Measurements from ENCODE around the gene JAZF1.
"Not testable (repeated sequence)": the region's sequence is repeated elsewhere in the genome, so short reads cannot be mapped to it uniquely, and the experiment has no call there.

The JAZF1 gene

DNA sequence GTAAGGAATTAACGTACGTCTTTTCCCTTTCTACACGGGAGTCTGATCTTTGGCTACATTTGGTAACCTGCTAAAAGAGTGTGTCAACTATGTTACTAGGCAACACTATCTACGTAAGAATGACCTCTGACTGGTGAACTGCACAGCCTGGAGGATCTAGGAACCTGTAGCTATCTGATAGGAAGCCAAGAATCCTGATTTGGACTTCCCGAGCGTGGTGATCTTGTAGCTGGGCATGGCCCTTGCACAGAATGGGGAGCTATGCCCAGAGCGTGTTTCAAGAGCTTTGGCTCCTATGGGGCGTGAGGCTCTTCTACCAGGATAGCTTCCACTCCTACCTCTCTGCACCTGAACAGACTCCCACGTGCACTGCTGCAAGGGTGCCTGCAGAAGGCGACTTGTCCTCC, 283.2 kb downstream of the JAZF1 start:
- DNase-seq: no peak

DNA sequence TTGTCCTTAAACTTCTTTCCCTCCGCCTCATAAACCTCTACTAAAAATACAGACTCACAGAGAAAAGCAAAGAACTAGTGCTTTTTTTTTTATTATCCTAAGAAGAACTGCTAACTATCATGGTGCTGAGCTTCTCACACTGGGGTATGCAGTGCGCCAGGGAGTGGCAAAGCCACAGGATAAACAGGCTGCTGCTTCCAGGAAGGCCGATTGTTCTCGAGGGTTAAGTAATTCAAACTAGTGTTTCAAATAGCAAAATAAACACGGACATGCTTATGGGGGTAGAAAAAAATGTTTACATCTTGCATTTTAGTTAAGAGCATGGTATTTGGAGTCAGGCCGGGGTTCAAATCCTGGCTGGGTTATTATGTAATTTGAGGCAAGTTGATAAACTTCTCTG, 283.6 kb downstream of the JAZF1 start:
- DNase-seq: no peak

DNA sequence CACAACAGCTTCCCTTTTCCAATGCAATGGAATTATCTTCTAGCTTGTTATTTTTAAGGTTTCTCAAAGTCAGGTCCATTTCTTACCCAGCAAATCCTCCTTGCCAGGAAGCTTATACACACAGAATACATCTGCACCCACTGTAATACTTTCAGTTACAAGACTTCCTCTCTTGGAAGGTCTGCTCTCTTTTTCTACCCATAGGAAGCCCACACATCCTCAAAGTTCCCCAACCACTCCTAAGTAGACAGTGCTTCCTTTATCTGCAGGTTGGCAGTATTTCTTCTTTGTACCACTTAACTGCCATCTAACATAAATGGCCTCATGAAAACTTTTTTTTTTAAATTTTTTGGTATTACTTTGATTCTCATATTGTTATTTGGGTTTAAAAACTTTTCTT, 285.0 kb downstream of the JAZF1 start:
- no peak for DNase-seq

DNA sequence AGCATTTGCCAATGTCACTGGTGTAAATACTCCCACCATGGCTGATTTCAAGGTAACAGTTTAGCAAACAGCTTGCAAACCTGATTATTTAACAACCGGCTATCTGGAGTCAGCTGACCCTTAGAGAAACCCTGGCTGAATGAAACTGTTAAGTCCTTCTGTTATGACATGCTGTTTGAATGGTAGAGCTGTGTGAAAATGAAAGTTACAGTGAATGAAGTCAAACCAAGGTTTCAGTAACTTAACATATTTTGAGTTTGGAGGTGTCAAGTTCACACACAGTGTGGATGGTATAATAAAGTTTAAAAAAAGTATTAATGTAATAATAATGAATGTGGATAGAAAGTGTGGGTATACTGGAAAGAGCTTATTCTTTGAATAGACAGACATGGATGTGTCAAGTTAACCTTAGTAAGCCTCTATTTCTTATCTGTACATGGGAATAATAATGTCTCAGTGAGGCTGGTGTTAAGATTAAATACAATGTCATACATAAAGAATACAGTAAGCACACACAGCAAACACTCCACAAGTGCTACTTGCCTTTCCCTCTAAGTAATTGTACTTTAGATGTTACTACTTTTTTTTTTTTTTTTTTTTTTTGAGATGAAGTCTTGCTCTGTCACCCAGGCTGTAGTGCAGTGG, 290.3 kb downstream of the JAZF1 start:
- no peak for DNase-seq

DNA sequence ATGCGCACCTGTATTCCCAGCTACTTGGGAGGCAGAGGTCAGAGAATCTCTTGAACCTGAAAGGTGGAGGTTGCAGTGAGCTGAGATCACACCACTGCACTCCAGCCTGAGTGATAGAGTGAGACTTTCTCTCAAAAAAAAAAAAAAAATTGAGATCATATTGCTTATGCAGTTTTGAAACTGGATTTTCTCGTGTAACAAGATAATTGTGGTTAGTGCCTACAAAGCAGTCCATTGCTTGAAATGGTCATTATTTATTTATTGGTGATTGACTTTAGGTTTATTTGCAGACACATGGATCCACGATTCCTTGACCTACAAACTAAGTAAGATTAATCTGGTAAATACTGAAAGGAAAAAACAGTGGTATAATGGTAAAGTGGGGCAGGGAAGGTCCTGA, 290.8 kb downstream of the JAZF1 start:
- DNase-seq: no peak

DNA sequence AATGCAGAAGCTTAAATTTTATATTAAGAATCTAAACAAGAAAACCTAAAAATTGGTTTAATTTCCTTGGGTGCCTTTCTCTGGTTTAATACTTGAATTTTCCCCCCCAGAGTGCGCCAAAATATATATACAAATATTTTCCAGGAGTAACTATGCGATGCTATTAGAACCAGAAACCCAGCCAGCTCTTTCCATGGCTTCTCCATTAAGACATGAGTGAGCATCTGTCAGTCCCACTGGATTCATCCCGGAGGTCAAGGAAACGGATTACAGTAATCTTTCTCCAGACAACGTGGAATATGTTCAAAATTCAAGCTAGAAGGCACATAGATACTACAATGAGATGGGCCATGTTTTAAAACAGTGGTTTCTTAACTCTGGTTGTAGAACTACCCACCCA, 291.9 kb downstream of the JAZF1 start:
- no peak for DNase-seq

DNA sequence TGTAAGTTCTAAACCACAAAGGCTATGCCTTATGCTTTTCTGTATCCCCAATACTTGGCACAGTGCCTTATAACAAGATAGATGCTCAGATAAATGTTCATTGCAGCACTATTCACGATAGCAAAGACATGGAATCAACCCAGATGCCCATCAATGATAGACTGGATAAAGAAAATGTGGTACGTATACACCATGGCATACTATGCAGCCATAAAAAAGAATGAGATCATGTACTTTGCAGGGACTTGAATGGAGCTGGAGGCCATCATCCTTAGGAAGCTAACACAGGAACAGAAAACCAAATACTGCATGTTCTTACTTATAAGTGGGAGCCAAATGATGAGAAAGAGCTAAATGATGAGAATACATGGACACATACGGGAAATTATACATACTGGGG, 293.9 kb downstream of the JAZF1 start:
- DNase-seq: not testable (repeated sequence)

DNA sequence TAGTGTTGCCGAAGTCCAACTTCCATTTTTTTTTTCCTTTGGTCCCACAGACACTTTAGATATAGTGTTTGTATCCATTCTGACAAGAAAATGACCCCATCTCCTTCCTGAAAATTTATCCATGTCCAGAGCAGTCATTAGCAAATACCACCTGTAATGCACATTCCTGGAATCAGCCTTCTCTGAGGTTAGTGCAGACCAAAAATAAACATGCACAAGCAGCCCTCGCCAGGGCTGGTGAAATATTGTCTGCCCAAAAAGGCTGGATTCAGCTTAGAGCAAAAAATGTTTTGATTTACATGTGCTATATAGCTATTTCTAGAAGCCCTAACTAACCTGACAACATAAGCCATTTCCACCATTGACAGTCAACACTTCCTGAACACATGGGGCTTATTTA, 294.9 kb downstream of the JAZF1 start:
- no peak for DNase-seq

DNA sequence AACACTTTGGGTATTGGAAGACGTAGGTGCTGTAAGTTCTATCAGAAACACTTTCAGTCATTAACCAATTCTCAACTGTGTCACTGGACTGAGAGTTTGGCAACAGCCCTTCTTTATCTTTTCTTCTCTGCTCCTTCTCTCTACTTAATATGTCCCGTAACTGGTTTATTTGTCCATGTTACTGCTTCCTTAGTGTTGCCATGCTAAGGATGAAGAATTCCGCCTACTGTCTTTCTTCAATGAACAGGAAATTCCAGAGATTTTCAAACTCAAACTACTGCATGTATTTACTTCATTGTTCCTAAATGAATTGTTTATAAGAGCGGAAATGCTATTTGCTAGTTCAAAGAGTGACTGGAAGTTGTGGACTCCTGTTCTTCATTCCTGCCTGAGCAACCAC, 296.9 kb downstream of the JAZF1 start:
- no peak for DNase-seq

DNA sequence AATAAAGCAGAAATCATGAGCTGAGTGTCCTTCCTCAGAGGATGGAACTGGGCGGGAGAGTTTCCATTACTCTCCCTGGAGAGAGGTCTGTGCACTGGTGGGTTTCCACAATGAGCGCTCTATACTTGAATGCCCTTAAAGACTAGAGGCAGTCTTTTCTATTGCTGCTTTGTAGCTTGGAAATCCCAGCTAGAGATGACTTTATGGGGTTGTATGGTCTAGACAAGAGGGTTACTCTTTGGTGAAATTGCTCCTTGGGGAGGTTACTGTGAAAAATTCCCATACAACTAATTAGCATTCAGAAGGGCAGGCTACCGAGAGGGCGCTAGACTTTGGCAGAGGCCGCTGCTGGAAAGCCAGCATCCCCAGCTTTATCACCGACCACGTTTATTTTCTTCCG, 303.8 kb downstream of the JAZF1 start:
- no peak for DNase-seq

DNA sequence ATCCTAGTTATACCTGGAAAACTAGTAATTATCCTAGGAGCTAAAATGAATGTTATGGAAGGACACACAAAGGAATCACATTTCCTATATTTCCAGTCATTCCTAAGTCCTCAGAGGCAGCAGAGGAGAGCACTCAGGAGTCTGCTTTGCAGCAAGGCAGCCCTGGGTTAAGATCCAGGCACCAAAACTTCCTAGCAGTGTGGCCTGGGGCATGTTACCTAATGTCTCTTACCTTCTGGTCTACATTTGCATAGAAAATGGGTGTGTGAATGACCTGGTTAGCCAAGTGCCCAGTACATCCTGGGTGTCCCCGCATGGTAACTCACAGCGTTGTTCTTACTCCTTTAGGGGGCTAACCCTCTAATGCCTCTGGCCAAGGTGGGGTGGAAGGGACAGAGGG, 304.8 kb downstream of the JAZF1 start:
- DNase-seq: no peak

DNA sequence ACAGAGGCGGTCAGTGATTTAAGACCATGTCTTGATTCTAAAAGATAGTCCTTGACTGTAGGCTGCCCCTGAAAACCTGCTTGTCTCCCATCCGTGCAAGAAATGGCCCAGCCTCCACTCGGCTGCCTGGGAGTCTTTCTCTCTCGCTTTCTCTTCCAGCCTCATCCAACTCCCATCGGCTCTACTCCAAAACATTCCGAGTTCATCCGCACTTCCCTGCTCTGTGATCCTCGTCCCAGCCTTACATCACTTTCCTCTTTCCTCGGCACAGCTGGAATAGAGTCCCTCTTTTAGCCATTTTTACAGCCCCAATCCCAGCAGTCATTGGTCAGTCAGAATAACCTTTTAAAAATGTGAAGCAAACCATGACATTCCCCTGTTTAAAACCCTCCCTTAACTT, 305.5 kb downstream of the JAZF1 start:
- DNase-seq: no peak

DNA sequence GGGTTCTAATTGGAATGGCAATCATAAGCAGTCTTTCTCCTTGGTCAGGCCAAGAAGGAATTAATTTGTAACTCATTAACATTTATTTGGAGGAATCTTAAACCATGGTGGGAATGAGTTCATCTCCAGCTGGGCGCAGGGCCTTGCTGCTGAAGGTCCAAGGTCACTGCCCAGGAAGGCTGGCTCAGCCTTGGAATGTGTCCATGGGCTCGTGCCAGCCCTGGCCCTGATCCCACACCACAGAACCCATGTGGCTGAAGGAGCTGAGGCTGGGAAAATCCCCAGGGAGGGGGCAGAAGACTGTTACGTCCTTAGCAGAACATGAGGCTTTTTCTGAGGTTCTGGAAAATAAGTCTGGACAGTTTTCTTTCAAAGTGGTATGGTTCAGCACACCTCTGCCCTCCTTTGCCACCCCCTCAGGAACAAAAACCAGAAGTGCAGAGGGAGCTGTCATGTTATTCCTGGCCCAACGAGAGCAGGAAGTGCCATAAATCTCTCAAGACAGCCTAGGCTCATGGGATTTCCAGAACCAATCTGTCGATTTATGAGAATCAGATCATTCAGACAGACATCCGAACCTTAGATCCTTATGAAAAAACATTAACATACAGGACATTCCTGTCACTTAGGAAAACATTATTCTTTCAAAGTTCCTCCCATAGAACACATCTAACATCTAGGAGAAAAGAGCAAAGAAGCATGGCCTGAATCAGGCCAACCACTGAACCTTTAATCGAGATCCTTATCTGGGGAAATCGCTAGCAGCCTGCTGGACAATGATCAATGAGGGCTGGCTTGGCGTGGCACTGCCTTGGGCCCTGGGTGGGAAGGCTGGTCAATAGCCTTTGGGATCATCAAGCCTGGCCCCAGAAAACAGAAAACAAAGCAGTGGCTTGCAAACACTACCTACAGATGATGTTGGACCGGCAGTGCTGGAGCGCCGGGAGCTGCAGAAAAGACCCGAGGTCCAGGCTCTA, 306.3 kb downstream of the JAZF1 start:
- no peak for DNase-seq

DNA sequence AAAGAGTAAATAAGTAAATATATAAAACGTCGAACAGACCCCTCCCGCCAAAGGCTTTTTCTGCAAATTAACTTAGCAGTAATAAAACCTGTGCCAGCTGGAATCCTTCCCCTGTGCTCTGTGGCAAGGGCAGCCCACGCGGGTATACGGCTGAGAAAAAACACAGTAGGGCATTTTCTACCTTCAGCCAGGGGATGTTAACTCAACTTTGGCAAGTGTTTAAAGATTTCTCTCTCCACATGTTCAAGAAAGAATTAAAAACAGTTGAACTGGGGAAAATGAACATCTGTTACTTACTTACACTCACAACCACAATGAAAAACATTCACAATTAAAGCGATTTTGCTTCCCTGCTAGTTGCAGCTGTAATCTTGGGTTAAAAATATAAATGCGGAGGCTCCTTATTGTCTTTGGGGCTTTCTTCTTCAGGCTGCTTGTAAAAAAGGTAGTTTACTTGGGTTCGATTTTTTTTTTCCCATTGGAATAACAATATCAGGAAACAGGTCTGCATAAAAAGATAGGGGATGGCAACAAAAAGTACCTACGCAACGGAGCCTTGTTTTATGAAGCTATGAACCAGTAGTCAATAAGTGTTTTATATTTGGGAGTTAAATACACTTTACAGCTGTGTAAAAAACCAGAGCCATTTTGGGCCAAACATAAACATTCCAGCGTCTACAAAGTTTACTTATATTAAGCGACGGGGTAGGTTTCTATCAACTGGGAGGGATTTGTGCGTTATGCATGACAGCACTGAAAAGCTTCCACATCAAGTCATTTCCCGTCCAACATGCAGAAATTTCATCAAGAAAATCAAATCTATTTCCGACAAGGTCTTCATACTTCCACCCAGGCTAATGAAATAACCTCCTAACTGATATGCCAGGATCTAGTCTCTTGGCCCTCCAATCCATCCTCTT, 308.0 kb downstream of the JAZF1 start:
- DNase-seq: no peak

DNA sequence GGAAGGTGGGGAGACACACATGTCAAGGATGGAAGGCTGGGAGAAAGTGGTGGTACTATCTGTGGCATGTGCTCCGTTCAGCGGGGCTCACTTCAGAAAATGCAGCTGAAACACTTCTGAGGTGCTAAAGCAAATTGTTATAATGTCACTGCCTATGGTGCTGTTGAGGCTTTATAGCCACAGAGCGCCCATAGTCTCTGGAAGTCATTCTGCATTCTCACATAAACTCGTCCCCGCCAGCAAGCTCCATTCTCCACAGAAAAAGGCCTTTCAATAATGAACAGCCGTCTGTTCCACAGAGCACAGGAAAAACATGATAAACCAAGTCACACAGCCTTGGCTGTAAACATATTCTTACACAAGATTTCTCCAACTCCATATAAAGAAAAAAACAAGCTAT, 308.7 kb downstream of the JAZF1 start:
- DNase-seq: no peak

DNA sequence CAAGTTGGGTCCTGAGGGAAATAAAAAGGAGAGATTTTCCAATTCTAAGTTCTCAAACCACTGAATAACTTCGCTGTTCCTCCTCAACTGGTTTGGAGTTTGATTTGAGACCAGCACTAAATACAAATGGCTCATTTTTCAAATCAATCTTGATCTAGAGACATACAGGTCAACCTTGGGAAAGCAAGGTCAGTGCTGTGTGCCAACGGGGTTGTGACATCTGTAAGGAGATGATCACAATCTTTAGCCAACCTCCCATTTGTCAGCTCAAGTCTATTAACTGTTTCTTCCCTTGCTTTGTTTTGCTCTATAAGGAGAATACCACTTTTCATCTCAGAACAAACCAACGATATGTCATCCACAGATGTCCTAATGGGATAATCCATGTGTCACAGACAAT, 309.5 kb downstream of the JAZF1 start:
- no peak for DNase-seq

DNA sequence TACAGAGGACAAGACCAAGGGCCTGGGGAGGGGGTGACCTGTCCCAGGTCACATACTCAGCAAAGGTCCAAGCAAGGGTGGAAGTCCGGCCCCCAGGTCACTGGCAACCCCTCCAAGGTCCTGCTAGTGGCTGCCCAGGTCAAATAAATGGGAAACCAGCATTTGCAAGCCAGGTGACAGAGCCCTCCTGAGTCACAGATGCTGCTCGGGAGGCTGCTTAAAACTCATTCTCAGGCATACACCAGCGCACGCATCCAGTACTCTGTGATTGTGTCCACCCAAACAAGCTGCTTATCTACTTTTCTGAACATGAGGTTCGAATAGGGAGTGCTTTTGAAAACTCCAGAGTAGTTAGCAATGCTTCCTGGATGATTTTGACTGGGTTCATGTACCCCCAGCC, 310.0 kb downstream of the JAZF1 start:
- no peak for DNase-seq

DNA sequence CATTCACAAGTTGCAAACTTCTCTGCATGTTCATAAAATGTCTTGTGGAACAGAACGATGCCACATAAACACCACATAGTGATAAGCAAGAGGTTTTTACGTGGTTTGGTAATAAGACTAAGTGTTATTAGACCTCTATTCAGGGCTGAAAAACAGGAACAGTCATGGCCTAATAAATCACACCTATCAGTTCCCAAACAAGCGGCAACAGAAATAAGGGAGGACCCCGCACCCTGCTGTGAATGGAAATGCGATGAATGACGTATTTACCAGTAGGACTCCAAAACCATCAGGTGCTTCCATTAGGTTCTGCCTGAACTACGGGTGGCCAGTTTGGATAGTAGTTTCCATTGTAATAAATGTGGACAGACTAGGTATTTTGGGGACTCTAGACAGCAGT, 311.5 kb downstream of the JAZF1 start:
- no peak for DNase-seq

DNA sequence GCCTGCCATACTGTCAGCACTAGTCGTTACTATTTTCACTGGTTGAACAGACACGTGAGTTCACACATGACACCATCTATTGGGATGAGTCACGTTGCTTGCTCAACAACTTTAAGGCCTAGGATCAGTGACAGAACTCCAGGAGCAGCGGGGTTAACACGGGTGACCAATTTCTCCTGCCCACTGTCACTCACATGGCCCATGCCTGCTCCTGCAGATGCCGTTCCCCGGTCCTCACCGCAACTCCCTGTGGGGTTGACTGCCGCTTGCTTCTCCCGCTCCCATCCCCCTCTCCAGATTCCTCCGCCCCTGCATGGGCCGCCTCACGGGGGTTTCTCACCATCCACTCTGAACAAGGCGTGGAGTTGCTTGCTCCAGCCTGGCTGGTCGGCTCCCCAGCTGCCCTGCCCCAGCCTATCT, 312.5 kb downstream of the JAZF1 start:
- DNase-seq: no peak

DNA sequence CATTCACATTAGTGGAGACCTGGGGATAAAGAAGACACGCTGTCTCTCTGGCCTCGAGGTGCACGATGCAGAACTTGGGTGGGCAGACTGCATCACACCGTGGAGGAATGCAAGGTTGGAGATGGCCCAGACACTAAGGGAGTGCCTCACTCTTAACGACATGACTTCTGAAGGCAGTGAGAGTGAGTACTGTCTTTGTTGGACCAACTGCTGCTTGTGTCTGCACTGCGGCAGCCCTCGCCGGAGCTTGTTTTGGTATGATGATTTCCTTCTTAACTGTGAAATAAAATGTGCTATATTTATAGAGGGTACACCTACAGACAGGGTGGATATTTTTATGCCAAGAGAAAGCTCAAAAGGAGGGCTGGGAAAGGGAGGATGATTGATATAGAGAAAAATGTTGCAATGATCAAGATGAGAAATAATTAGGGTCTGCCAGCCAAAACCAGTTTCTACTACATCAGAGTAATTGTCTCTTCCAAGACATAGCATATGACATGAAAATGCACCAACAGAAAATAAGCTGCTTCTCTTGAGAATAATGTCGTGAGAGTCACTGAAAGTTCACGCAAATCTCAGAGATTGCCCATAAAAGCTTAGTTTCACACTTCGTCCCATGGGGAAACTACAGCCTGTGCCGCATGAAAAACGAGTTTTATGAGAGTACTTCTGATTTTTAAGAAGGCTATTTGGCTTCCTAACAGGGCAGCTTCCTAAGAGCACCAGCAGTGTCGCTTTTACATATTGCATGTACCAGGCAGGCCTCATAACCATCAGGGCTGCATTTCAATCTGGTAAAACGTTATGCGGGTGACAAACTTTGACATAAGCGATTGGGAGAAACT, 313.5 kb downstream of the JAZF1 start:
- DNase-seq: no peak

DNA sequence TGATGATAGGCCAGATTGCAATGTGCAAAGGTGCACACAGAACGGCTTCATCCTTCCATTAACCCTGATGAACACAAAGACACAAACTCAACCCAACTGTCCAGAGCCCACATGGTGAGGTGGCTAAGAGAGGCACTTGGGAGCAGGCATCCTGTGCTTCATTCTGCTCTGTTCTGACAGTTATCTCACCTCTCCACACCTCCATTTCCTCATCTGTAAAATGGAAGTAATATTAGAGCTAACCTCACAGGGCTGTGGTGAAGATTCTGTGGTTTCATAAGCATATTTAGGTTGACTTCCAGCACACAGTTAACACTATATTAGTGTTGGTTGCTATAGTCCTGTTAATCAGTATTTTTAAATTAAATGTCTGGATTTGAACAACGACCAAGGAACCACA, 314.3 kb downstream of the JAZF1 start:
- DNase-seq: no peak

DNA sequence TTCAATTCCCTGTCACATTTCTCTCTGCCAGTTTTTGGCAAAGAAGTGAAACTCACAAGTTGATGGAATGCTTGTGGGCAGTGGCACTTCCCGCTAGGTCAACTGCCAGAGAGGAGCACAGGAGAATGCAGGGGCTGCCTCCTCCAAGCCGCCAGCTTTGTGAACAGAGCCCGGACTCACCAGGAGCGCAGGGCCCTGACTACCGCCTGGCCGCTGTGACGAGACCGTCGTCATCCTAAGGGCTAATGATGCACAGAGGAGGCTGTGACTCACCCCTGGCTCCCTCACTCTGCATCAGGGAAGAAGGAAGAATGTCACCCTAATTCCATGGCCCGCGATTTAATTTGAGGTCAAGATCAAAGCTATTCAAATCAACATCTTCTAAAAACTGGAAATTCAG, 316.7 kb downstream of the JAZF1 start:
- DNase-seq: no peak
